ENCODE data around the gene NAA35. TPM values are rescaled to one million over a fixed set of nuclear protein-coding genes. Genes with fewer than 3 reads are reported as not detected.

The NAA35 gene
- total and polyA plus RNA-seq, 2 donors (not counting 3 experiments of a cell fraction or from before 2014, with no cell fraction given), result 7.9 to 22.5 TPM

DNA sequence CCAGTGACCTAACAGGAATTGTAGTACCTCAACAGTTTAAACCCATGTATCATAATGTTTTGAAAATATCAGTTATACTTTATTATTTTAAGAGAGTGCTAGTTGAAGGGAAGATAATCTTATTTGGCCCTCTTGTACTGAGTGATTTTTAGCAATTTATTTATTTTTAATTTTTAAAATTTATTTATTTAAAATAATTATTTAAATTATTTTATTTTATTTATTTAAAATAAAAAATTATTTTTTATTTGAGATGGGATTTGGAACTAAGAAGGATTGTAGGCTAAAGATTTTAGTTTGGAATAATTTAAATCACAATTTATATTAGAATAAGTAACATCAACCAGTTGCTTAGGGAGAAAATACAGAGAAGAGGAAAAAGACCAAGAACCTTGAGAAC is 54.2 kb downstream of the NAA35 start:
- TF ChIP-seq, protein P1, sequence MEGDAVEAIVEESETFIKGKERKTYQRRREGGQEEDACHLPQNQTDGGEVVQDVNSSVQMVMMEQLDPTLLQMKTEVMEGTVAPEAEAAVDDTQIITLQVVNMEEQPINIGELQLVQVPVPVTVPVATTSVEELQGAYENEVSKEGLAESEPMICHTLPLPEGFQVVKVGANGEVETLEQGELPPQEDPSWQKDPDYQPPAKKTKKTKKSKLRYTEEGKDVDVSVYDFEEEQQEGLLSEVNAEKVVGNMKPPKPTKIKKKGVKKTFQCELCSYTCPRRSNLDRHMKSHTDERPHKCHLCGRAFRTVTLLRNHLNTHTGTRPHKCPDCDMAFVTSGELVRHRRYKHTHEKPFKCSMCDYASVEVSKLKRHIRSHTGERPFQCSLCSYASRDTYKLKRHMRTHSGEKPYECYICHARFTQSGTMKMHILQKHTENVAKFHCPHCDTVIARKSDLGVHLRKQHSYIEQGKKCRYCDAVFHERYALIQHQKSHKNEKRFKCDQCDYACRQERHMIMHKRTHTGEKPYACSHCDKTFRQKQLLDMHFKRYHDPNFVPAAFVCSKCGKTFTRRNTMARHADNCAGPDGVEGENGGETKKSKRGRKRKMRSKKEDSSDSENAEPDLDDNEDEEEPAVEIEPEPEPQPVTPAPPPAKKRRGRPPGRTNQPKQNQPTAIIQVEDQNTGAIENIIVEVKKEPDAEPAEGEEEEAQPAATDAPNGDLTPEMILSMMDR (IDR thresholded peaks at IDR 0.05; ENCODE audit: extremely low read depth in 1 of 2, insufficient read depth in 1 of 2, low read depth in 1 of 2, low read length in 2 of 2), result no peak
- TF ChIP-seq POLR2A (IDR thresholded peaks at IDR 0.05; ENCODE audit: low read depth, low read length), result no peak
- TF ChIP-seq GATA2 (IDR thresholded peaks at IDR 0.05; ENCODE audit: insufficient read depth, insufficient read length, low read depth, low read length), result no peak
- CTCF ChIA-PET, result interaction anchor here (1.0 to 1.8 kb wide), 3 partner anchors 11 to 17 kb away, joined by 3 to 4 read pairs (median 3); no protein-coding TSS in a partner anchor

DNA sequence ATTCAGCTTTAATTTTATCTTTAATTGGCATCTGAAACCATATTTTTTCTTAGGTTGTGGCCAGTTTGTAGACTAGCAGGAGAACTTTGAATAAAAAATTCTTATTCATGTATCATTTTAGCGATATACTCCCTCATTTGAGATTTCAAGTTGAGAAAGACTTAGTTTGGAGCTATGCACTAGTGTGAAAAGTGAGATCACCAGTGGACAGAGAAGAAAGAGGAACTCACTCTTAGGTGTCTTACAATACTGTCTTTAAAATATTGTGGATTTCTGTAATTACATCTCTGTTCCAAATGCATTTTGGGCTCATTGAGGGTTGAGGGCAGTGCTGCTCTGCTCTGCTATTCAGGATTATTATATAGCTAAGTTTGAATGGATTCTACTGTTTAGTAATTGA is 54.7 kb downstream of the NAA35 start:
- no peaks in the 10 kb centered on the region for H3K9me1 ChIP-seq (replicated peaks; ENCODE audit: control insufficient read depth, extremely low read depth, insufficient read depth, low read length)
- H3K36me3 ChIP-seq (ENCODE audit: control insufficient read depth in 2 of 2, extremely low read depth in 1 of 2, insufficient read depth in 2 of 2, low read length in 2 of 2), result peaks cover 3 to 4% of the 10 kb centered on the region in 2 experiments
- no peak overlapping the region for H3K4me3 ChIP-seq (replicated peaks in 1 of 3; ENCODE audit: insufficient read depth in 1 of 3, low read depth in 1 of 3, low read length in 3 of 3)
- no peaks in the 10 kb centered on the region for H3K9me3 ChIP-seq (replicated peaks; ENCODE audit: control insufficient read depth, insufficient read depth, low read length)
- intact Hi-C loops (cut with micrococcal nuclease) (no loop called here), dilution Hi-C loops (cut with MboI; ENCODE audit: extremely low pct_ligation_motif_present, low sequenced_read_pairs) (no loop called here)
- no peaks in the 10 kb centered on the region for H4K20me1 ChIP-seq (replicated peaks; ENCODE audit: control insufficient read depth, extremely low read depth, insufficient read depth, low read length)
- H3K27me3 ChIP-seq (ENCODE audit: control insufficient read depth in 2 of 2, insufficient read depth in 2 of 2, low read length in 2 of 2), result no peaks in the 10 kb centered on the region
- no peak overlapping the region for H2AFZ ChIP-seq (ENCODE audit: low read depth, low read length)
- H3K9ac ChIP-seq (replicated peaks; ENCODE audit: extremely low read depth, insufficient read depth, low read length), result no peak overlapping the region
- POLR2A ChIA-PET, result no interaction called here
- no peak overlapping the region for H3K4me2 ChIP-seq (ENCODE audit: insufficient read depth, low read length)
- H3K4me1 ChIP-seq (ENCODE audit: control insufficient read depth, extremely low read depth, insufficient read depth, low read length), result no peaks in the 10 kb centered on the region
- FAIRE-seq (no peak), DNase-seq (ENCODE audit: low read depth, low spot score) (no peak)
- TF ChIP-seq POLR2AphosphoS5 (IDR thresholded peaks at IDR 0.05; ENCODE audit: insufficient read depth, low read depth, low read length), result no peak
- TF ChIP-seq, protein P2, sequence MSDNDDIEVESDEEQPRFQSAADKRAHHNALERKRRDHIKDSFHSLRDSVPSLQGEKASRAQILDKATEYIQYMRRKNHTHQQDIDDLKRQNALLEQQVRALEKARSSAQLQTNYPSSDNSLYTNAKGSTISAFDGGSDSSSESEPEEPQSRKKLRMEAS (IDR thresholded peaks at IDR 0.05; ENCODE audit: insufficient read depth, insufficient read length), result no peak
- TF ChIP-seq JUN (IDR thresholded peaks at IDR 0.05; ENCODE audit: borderline replicate concordance, insufficient read depth, insufficient read length, low read depth), result no peak
- TF ChIP-seq, protein P1 (IDR thresholded peaks at IDR 0.05; ENCODE audit: extremely low read depth in 1 of 2, insufficient read depth in 1 of 2, low read depth in 1 of 2, low read length in 2 of 2), result no peak
- TF ChIP-seq GATA2 (IDR thresholded peaks at IDR 0.05; ENCODE audit: insufficient read depth, insufficient read length, low read depth, low read length), result no peak
- no peak for TF ChIP-seq POLR2A (IDR thresholded peaks at IDR 0.05; ENCODE audit: low read depth, low read length)
- TF ChIP-seq MYC (IDR thresholded peaks at IDR 0.05; ENCODE audit: low read depth, low read length), result no peak
- no peak for TF ChIP-seq FOS (IDR thresholded peaks at IDR 0.05; ENCODE audit: borderline replicate concordance, insufficient read depth, low read length)
- no peak for TF ChIP-seq EZH2 (IDR thresholded peaks at IDR 0.05; ENCODE audit: borderline replicate concordance, low read depth, low read length, severe bottlenecking)
- BruUV-seq (replicated peaks), result no TSS peak
- CTCF ChIA-PET, result interaction anchor here (1.0 to 1.8 kb wide), 2 partner anchors 14 to 17 kb away, joined by 3 to 4 read pairs; no protein-coding TSS in a partner anchor
- H3K79me2 ChIP-seq (ENCODE audit: control insufficient read depth, insufficient read depth, low read length), result no peaks in the 10 kb centered on the region
- no peak overlapping the region for H3K27ac ChIP-seq (ENCODE audit: insufficient read depth, low read depth, low read length)

More for the DNA sequence above, 54.2 kb downstream of the NAA35 start:
- Histone ChIP-seq H3K36me3 (ENCODE audit: control insufficient read depth in 2 of 2, extremely low read depth in 1 of 2, insufficient read depth in 2 of 2, low read length in 2 of 2) (peaks cover 3 to 4% of the 10 kb centered on the region in 2 experiments), H3K4me1 (ENCODE audit: control insufficient read depth, extremely low read depth, insufficient read depth, low read length) (no peaks in the 10 kb centered on the region), H2AFZ (ENCODE audit: low read depth, low read length) (no peak overlapping the region), H3K9me1 (replicated peaks; ENCODE audit: control insufficient read depth, extremely low read depth, insufficient read depth, low read length) (no peaks in the 10 kb centered on the region), H3K9ac (replicated peaks; ENCODE audit: extremely low read depth, insufficient read depth, low read length) (no peak overlapping the region), H3K27me3 (ENCODE audit: control insufficient read depth in 2 of 2, insufficient read depth in 2 of 2, low read length in 2 of 2) (no peaks in the 10 kb centered on the region), H4K20me1 (replicated peaks; ENCODE audit: control insufficient read depth, extremely low read depth, insufficient read depth, low read length) (no peaks in the 10 kb centered on the region), H3K4me2 (ENCODE audit: insufficient read depth, low read length) (no peak overlapping the region), H3K79me2 (ENCODE audit: control insufficient read depth, insufficient read depth, low read length) (no peaks in the 10 kb centered on the region), H3K27ac (ENCODE audit: insufficient read depth, low read depth, low read length) (no peak overlapping the region), H3K9me3 (replicated peaks; ENCODE audit: control insufficient read depth, insufficient read depth, low read length) (no peaks in the 10 kb centered on the region), H3K4me3 (replicated peaks in 1 of 3; ENCODE audit: insufficient read depth in 1 of 3, low read depth in 1 of 3, low read length in 3 of 3) (no peak overlapping the region)
- no TSS peak for BruUV-seq (replicated peaks)
- FAIRE-seq, result no peak
- intact Hi-C loops (cut with micrococcal nuclease) (no loop called here), dilution Hi-C loops (cut with MboI; ENCODE audit: extremely low pct_ligation_motif_present, low sequenced_read_pairs) (no loop called here)
- POLR2A ChIA-PET, result no interaction called here
- no peak for DNase-seq (ENCODE audit: low read depth, low spot score)
